HG03045 (cell line): ENCODE measurements around the gene ZNF492.
"Not testable (repeated sequence)": the region's sequence is repeated elsewhere in the genome, so short reads cannot be mapped to it uniquely, and the experiment has no call there.

ENCODE experiments used
- ATAC-seq: cut with Tn5 transposase; IDR thresholded peaks from one replicate; pipeline ENCODE4 v1.9.1; 2021; ENCODE audit warnings: mild to moderate bottlenecking, moderate library complexity; ENCODE audit not compliant: unreplicated experiment

Gene ZNF492

GRCh38 chr19:22633706-22634449, at the start of gene ZNF492:
Gene ZNF492, plus strand, starts transcription at chr19:22634324. Its CDS starts 19,076 bp downstream, at chr19:22653400.
- not testable (repeated sequence) for ATAC-seq

DNA sequence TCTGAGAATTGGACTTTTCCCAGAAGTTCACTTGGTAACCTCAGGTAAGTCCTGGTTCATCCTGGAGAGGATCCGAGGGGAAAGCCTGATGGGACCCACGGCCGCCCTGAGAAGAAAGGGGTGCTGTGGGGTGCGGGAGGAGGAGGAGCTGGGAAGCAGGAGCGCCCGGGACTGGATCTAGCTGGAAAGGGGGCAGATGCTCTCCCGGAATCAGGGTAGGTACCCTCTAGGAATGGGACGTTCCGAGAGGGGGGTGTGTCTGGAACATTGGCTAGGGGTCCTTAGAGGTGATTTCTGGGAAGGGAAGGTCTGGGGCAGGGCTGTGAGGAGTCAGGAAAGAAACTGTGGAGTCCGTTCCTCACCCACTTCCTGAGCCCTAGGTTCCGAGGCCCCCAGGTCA, 38.7 kb upstream of the ZNF492 start:
- no peak for ATAC-seq

GRCh38 chr19:22595918-22596341, 38.2 kb upstream of the ZNF492 start:
- no peak for ATAC-seq

GRCh38 chr19:22600690-22601648, 33.2 kb upstream of the ZNF492 start:
- ATAC-seq = no peak

DNA sequence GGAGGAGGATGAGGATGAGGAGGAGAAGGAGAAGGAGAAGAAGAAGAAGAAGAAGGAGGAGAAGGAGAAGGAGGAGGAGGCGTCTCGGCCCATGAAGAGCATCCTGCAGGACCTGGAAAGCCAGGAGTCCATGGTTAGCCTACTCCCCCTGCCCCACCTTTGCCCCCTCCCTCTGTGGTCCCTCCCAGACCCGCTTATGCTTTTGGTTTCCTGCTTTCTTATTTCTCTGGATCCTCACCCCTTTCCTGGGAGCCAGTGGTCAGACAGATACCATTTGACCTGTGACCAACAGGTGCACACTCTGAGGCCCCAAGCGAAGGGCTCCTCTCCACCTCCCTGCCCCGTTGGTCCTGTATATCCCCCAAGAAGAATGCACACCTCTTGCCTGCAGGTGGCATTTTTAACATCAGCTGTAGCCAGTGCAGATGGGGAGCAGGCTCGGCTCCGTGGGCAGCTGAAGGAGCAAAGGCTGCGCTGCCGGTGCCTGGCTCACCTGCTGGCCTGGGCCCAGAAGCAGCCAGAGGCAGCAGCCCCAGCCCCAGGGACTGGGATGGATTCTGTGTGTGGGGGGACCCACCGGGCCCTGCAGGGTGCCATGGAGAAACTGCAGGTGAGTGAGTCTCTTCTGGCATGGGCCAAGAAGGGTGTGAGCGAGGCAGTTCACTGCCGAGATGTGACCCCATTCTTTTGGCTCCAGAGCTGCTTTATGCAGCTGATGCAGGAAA, 32.1 kb upstream of the ZNF492 start:
- no peak for ATAC-seq

DNA sequence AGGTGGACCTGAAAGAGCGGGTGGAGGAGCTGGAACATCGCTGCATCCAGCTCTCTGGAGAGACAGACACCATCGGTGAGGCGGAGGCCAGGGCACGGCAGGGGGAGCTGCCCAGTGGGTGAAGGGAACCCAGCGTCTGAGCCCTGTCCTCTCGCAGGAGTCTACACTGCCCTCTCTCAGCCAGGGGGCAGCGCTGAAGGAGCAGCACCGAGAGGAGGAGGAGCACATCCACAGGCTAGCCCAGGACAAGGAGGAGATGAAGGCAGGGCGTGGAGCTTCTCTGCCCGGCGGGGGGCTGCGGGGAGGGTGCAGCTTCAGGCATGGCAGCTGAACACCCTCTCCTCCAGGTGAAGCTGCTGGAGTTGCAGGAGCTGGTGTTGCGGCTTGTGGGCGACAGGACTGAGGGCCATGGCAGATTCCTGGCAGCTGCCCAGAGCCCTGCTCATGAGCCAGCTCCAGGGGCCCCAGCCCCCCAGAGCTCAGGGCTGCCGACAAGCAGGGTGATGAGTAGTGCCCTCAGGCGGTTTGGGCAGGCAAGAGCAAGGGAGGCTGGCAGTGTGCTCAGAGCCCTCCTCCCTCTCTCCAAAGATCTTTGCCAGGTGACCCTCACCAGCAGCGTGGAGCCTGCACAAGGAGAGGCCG, 31.4 kb upstream of the ZNF492 start:
- ATAC-seq = no peak

DNA sequence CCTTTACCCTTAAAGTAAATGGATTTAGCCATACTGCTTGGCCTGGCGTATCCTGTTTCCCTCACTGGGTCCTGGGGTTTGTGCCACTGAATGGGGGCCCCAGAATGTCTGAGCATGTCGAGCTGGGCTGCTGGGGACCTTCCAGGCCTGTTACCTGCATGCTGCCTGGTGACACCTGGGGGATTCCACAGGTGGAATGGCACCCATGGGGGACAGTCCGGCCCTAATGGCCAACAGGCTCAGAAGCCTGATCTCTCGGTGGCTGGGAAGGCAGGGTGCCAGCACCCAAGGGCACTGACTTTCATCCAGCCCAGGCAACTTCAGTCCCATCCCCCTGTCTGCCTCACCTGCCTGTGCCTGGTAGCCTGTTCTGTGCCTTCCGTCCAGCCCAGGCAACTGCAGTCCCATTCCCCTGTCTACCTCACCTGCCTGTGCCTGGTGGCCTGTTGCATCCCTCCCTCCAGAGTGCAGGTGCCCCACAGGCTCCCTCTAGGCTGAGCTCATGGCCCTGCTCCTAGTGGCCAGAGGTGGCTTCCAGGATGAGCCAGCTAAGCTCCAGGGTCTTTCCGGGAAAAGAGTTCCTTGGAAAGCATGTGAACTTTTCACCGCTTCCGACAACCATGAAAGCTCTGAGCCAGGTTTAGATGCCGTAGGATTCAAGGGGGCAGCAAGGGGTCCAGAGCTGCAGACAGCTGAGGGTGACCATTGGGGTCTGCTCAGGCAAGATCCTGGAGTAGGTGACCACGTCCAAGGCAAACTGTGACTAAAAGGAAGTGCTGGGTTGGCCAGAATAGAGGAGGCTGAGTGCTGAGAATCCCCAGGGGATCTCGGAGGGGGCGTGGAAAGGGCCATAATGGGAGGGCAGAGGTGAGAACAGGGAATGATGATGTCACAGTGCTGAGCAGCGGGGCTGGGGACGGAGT, 30.3 kb upstream of the ZNF492 start:
- ATAC-seq = no peak

DNA sequence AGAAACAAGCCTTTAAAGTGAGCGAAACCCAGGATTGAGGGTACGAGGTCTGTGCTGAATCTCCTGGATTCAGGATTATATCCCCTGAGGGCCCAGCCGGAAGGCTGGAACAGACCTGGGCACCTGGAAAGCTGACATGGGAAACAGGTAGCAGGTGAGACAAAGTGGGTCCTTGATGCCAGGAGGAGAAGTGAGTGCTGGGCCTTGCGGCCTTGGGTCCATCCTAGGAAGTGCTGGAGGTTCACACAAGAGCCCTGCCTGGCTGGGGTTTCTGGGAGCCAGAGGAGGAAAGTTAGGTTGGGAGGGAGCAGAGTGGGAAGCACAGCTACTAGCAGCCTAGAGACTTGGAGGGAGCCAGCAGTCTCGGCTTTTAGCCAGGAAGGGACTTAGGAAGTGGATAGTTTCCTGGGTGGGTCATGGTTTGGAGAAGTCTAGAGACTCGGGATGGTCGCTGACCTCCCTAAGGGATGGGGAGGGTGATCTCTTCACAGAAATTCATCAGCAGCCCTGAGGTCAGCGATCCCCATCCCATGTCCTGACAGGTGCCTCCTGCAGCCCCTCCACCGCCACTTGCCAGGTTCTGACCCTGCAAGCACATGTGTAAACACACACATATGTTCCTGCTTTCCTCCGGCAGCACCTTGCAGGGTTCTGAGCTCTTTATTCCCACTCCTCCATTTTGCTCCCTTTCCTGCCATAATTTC, 29.4 kb upstream of the ZNF492 start:
- ATAC-seq = no peak

DNA sequence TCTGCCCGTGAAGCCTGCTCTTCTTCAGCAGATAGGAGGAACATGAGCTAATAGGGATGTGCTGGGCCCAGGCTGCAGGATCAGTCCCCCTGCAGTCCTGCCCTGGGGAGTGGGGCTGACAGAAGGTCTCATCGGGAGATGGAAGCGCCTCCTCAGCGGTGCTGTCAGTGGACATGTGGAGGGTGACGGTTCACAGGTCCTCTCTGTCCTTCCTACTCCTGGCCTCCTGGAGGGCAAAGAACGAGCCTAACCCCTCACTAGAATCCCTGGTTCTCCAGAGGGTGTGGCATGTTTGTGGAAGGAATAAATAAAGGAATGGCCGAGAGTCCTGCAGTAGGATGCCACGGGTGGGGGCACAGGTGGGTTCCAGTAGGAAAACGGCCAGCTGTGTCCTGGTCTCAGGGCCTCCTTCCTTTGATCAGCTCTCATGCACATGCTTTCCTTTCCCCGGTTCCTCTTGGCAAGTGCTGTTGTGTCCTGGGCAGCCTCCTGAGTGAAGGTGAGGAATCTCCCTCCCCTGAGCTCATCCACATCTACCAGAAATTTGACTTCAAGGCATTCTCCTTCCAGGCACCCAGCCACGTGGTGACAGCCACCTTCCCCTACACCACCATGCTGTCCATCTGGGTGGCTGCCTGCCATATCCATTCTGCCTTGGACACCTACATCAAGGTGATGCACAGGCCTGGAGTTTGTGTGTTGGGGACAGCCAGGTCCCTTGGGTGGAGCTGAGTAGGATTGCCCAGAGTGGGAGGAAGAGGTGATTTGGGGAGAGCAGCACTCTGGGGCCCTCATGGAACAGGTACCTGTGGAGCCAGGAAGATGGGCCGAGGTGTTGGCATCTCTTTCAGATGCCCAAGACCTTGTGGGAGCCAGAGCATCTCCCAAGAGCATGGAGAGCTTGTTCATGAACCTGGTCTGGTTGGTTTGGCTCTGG, 28.6 kb upstream of the ZNF492 start:
- no peak for ATAC-seq

DNA sequence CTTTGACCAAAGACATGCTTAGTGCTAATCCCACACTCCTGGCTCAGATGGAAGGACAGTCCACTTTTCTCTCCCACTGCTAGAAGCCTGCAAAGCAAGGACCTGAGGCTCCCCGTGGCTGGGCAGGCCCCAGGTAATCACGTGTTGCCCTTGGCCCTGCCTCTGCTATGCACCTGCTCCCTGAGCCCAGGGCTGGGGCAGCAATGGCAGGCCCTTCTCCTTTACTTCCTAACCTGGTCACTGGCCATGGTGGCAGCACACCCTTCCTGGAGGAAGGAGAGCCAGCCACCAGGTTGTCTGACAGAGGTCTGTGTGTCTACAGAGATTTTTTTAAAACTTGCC, 27.9 kb upstream of the ZNF492 start:
- ATAC-seq = no peak

- ATAC-seq = no peak
These were observed 27.0 kb upstream of the ZNF492 start for GRCh38 chr19:22606954-22607652.

DNA sequence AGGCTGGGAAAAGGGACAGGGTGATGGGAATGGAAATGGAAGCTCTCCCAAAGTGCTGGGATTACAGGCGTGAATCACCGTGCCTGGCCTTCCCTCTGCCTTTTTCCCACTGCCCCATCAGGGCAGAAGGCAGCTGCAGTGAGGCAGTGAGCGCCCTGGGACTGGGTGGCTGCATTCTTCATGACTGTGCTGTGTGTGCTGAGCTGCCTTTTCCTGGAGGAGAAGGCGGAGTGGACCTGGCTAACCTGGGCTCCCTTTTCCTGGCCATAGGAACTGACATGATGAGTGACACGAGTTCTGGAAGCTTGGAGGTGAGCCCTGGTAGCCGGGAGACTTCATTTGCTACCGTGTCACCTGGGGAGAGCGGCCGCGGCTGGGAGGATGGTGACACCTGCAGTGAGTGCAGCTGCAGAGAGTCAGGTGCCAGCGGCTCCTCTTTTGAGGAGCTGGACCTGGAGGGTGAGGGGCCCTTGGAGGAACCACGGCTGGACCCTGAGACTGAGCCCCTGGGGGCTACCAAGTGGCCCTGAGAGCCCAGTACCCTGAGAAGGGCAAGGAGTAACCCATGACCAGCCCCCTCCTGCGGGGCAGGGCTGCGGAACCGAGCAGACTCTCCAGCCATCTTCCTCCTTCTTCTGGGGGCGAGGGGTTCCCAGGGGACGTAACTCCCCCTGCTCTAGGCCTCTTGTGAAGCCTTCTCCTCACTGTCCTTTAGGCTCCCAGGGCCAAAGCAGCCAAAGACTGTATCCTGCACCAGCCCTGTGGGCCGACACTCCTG, 26.3 kb upstream of the ZNF492 start:
- ATAC-seq = no peak

- no peak for ATAC-seq
These were observed 25.7 kb upstream of the ZNF492 start for GRCh38 chr19:22608441-22608840.

DNA sequence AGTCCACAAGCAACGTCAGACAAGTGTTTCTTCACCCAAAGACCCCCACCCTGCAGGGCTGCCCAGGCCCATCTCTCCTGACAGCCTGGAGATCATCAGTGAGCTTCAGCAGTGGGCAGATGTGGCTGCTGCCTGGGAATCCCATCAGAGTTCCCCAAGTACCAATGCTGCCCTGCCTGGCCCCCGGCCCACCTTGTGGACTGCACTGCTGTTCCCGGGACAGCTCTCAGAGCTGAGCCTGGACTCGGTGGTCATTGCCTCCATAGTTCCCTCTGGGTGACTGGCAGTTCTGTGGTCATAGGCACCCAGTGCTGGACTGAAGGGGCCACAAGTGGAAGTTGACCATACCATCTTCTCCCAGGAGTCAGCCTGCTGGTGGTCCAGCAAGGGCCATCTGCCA, 24.5 kb upstream of the ZNF492 start:
- no peak for ATAC-seq

- ATAC-seq = no peak
These were observed 24.0 kb upstream of the ZNF492 start for GRCh38 chr19:22610121-22610520.

DNA sequence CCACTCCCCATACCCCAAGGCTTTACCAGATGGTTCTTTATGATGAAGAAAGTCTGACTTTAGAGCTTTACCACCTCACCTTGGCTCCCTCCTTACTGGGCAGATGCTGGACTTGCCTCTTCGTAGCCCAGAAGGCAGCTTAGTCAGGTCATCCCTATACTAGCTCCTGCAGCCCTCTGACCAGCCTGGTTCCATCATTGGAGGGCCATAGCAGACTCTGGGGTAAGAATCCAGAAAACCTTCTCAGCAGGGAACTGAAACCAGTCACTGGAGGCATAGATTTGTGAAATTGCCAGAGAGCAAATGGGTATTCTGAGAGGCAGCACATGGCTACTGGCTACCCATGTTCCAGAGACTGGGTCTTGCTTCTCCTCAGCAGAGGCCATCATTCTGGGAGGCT, 21.8 kb upstream of the ZNF492 start:
- ATAC-seq = no peak

DNA sequence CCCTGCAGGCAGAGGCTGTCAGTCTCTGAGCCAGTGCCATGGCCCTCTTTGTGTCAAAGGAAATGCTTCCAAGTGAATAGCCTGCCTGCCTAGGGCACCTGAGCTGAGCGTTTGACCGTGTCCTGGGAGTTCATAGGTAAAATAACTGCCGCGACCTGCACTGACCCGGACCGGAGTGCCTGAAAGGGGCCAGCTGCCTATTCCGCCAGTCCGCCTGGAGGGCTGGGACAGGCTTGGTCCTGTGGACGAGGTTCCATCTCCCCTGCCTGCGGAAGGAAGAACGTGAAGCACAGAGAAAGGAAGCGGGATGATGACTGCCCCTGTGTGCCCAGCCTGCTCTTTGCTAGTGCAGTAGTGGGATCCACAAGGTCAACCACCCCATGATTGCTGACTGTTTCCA, 17.5 kb upstream of the ZNF492 start:
- ATAC-seq = no peak
